Activated CD4-positive, alpha-beta T cell treated with anti-CD3 and anti-CD28 coated beads, Interleukin-2, amount 10 ng/mL, durations not matched to agents 7 days and 5 days (primary cell): ENCODE data around the gene CNGB1. TPM values are rescaled to one million over a fixed set of nuclear protein-coding genes. Genes with fewer than 3 reads are reported as not detected.

ENCODE experiments used
- CTCF ChIA-PET: fragments of 350-600 bp; sonication (Branson Sonifier 250); formaldehyde crosslinking; loops from one replicate; lab custom pipeline; 2021; ENCODE audit warnings: antibody characterized with exemption; lab: Charles Lee
- POLR2A ChIA-PET: fragments of 350-600 bp; sonication (Branson Sonifier 250); formaldehyde crosslinking; loops from one replicate; lab custom pipeline; 2021; ENCODE audit warnings: antibody characterized with exemption; lab: Charles Lee
- DNase-seq: peaks from one replicate; pipeline ENCODE4 v3.0.0-alpha.2; 2020
- H3K27ac Mint-ChIP-seq: one replicate; pipeline ENCODE4 v1.8.0; 2021; ENCODE audit warnings: mild to moderate bottlenecking, moderate library complexity, mixed read lengths
- H3K27me3 Mint-ChIP-seq: one replicate; pipeline ENCODE4 v1.8.0; 2021; ENCODE audit warnings: mixed read lengths
- H3K36me3 Mint-ChIP-seq: one replicate; pipeline ENCODE4 v1.8.0; 2021; ENCODE audit warnings: low read depth, mixed read lengths
- H3K4me1 Mint-ChIP-seq: one replicate; pipeline ENCODE4 v1.8.0; 2021; ENCODE audit warnings: mixed read lengths
- H3K4me3 Mint-ChIP-seq: one replicate; pipeline ENCODE4 v1.8.0; 2021; ENCODE audit warnings: mild to moderate bottlenecking, moderate library complexity, mixed read lengths
- H3K9me3 Mint-ChIP-seq: one replicate; pipeline ENCODE4 v1.8.0; 2021; ENCODE audit warnings: mixed read lengths
- total RNA-seq, 2 experiments: library from RNA; stranded (reverse); gene quantifications; one replicate each; pipeline ENCODE4 v1.2.3, GENCODE V29; 2021

Gene CNGB1
- total RNA-seq, 2 experiments from 2014 or later = not detected

DNA sequence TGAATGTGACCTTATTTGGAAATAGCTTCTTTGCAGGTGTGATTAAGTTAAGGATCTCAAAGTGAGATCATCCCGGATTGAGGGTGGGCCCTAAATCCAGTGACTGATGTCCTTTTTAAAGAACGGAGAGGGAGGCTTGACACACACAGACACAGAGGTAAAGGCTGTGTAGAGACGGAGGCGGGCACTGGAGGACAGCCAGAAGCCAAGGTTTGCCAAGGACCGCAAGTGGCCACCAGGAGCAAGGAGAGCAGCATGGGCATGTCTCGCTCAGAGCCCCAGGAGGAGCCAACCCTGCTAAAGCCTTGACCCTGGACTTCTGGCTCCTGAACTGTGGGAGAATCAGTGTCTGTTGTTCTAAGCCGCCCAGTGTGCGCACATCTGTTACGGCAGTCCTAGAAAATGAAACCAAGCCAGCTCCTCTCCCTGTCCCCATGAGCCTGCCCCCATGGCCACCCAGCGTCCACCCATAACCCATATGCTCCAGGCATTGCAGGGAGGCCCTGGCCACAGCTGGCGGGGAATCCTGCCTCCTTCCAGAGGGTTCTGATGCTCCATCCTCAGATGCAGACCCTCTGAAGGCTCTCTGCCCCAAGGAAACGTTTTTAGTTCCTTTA is 15.2 kb downstream of the CNGB1 start:
- ChIA-PET CTCF (interaction anchor here (1.3 to 1.5 kb wide), 2 partner anchors 9 to 11 kb away, joined by 3 read pairs; no protein-coding TSS in a partner anchor), POLR2A (no interaction called here)
- Mint-ChIP-seq H3K9me3 (no peaks in the 10 kb centered on the region), H3K4me1 (no peaks in the 10 kb centered on the region), H3K27me3 (no peaks in the 10 kb centered on the region), H3K36me3 (no peaks in the 10 kb centered on the region), H3K4me3 (no peak overlapping the region), H3K27ac (no peak overlapping the region)
- DNase-seq = no peak

DNA sequence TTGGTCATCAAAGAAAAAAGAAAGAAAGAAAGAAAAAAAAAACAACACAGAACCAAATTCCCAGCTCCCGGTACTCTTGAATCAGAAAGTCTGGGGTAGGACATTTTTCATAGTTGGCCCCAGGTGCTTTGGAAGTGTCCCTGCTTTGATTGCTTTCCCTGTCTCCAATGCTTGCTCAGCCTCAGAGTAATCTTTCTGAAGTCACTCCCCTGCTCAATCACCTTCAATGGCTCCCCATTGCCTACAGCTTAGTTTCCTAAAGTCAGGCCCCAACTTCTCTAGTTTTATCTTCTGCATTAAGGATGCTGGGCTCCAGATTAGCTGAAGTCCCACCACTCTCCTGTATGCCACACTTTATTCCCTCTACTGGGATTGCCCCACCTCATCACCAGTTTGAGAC is 17.1 kb downstream of the CNGB1 start:
- Mint-ChIP-seq H3K4me3 (no peak overlapping the region), H3K9me3 (no peaks in the 10 kb centered on the region), H3K4me1 (no peaks in the 10 kb centered on the region), H3K27ac (no peak overlapping the region), H3K36me3 (no peaks in the 10 kb centered on the region), H3K27me3 (no peaks in the 10 kb centered on the region)
- DNase-seq = no peak
- ChIA-PET POLR2A (no interaction called here), CTCF (interaction anchor here (1.0 to 1.3 kb wide), 3 partner anchors 8 to 48 kb away, joined by 3 to 4 read pairs (median 3); no protein-coding TSS in a partner anchor)

DNA sequence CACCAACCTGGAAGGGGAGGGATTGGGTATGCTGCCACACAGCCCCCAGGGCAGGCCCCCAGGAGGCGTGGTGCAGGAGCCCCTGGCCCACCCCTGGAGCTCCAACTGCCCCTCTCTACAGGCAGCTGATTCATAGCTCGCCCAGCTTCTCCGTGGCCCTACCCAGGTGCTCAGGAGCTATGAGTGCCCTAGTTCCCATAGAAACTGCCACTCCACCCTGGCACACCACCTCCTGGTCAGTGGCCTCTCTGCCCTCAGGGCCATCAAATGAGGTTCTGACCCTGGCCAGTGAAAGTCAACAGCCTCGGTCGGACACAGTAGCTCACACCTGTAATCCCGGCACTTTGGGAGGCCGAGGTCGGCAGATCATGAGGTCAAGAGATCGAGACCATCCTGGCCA is 18.0 kb downstream of the CNGB1 start:
- Mint-ChIP-seq H3K4me1 (no peaks in the 10 kb centered on the region), H3K27me3 (no peaks in the 10 kb centered on the region), H3K27ac (no peak overlapping the region), H3K36me3 (no peaks in the 10 kb centered on the region), H3K4me3 (no peak overlapping the region), H3K9me3 (no peaks in the 10 kb centered on the region)
- DNase-seq = no peak
- ChIA-PET POLR2A (no interaction called here), CTCF (no interaction called here)

DNA sequence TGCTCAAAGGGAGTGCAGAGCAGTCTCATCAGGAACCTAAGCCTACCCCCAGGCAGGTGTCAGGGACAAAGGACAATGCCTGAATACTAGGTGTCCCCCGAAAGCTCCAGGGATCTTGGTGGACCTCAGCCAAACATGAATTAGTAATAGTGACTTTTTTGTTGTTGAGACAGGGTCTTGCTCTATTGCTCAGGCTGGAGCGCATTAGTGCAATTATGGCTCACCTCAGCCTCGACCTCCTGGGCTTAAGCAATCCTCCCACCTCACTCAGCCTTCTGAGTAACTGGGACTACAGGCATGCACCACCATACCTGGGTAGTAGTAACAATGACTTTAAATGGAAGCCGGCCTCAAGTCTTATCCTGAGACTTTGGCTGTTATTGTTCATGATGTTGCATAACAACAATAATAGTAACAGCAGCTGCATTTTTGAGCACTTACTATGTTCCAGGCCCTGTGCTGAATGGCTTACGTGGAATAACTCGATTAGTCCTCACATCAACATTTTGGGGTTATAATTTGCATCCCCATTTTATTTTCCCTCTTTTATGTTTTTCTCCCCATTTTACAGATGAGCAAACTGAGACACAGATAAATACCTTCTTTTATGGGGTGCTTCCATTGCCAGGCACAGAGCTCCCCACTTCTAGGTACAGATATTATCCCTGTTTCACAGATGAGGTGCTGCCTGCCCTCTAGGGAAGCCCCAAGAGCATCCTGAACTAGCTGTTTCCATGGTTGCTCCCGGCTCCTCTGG is 19.5 kb downstream of the CNGB1 start:
- no peak overlapping the region for H3K4me3 Mint-ChIP-seq
- H3K27ac Mint-ChIP-seq = no peak overlapping the region
- no peaks in the 10 kb centered on the region for H3K9me3 Mint-ChIP-seq
- ChIA-PET POLR2A (no interaction called here), CTCF (interaction anchor here (1.5 kb wide), 1 partner anchor 20 kb away, joined by 3 read pairs; the partner anchor contains the start of gene CNGB1)
- H3K36me3 Mint-ChIP-seq = no peaks in the 10 kb centered on the region
- no peaks in the 10 kb centered on the region for H3K27me3 Mint-ChIP-seq
- DNase-seq = no peak
- H3K4me1 Mint-ChIP-seq = no peaks in the 10 kb centered on the region

DNA sequence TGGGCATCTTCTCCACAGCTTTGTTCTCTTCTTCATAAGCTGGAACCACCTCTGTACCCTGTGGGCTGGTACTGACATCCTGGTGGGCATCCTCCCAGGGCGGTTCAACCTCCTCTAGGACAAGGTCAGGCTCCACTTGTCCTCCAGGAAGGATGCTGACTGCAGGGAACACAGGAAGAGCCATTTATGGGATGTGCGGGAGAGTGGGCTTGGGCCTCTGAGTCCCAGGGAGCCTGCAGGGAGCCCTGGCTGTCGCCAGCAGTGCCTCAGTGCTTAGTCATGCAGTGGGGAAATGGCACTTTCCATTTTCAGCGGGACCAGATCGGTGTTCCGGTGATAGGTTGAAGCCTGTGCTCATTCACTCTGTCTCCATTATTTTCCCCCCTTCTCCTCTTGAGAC is 20.5 kb downstream of the CNGB1 start:
- Mint-ChIP-seq H3K9me3 (no peaks in the 10 kb centered on the region), H3K27ac (no peak overlapping the region), H3K27me3 (no peaks in the 10 kb centered on the region), H3K4me1 (no peaks in the 10 kb centered on the region), H3K36me3 (no peaks in the 10 kb centered on the region), H3K4me3 (no peak overlapping the region)
- no peak for DNase-seq
- POLR2A ChIA-PET = no interaction called here
- CTCF ChIA-PET = no interaction called here

DNA sequence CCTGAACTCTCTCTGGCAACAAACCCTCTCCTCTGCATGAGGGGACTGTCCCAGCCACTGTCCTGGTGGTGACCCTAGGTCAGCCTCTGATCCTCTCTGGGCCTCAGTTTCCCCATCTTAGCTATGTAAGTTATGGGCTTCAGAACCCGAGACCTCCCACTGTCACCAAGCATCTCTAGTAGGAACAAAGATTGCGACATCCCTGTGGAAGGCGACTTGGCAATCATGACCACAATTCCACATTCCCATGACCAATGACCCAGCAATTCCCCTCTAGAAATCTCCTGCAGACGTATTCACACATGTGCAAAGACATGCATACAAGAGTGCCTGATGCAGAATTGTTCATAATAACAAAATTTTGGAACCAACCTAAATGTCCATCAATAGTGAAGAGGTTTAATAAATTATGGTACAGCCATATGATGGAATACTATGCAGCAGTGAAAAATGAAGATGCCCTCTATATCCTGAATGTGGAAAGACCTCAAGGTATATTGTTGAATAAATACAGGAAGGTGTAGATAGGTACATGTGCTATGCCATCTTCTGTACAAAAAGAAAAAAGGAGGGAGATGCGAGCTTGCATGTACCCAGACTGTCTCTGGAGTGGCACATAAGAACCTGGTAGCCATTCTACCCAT is 21.2 kb downstream of the CNGB1 start:
- DNase-seq = no peak
- no peaks in the 10 kb centered on the region for H3K9me3 Mint-ChIP-seq
- CTCF ChIA-PET = no interaction called here
- POLR2A ChIA-PET = no interaction called here
- no peak overlapping the region for H3K27ac Mint-ChIP-seq
- no peaks in the 10 kb centered on the region for H3K4me1 Mint-ChIP-seq
- no peak overlapping the region for H3K4me3 Mint-ChIP-seq
- H3K27me3 Mint-ChIP-seq = no peaks in the 10 kb centered on the region
- H3K36me3 Mint-ChIP-seq = no peaks in the 10 kb centered on the region

DNA sequence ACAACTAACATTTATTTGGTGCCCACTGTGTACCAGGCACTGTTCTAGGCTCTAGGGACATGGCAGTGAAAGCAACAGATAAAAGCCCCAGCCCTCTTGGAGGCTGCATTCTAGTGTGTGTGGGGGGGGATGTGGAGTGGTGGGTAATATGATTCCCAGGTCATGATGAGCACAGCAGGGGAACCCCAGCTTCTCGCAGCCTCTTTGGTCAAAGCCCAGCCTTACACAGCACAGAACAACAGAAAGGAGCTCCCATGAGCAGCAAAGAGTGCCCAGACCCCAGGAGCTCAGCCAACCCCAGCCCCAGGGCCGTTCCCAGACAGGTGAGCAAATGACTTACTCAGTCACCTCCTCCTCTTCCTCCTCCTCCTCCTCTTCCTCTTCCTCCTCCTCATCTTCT is 21.9 kb downstream of the CNGB1 start:
- H3K27me3 Mint-ChIP-seq = no peaks in the 10 kb centered on the region
- H3K4me1 Mint-ChIP-seq = no peaks in the 10 kb centered on the region
- H3K4me3 Mint-ChIP-seq = no peak overlapping the region
- H3K36me3 Mint-ChIP-seq = no peaks in the 10 kb centered on the region
- no peak overlapping the region for H3K27ac Mint-ChIP-seq
- CTCF ChIA-PET = no interaction called here
- DNase-seq = no peak
- POLR2A ChIA-PET = no interaction called here
- no peaks in the 10 kb centered on the region for H3K9me3 Mint-ChIP-seq

DNA sequence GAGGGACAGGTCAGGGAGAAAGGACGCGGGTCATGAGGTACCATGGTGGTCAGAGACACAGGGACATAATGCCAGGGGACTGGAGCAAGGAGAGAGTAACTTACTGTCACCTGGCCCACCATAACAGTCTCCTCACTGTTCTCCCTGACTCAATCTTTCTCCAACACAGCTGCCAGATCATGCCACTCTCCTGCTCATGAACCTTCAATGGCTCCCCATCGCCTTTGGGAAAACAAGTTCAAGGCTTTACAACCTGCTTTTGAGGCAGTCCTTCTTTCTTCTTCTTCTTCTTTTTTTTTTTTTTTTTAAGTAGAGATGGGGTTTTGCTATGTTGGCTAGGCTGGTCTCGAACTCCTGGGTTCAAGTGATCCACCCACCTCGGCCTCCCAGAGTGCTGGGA is 22.9 kb downstream of the CNGB1 start:
- H3K36me3 Mint-ChIP-seq = no peaks in the 10 kb centered on the region
- no peak overlapping the region for H3K27ac Mint-ChIP-seq
- ChIA-PET POLR2A (no interaction called here), CTCF (no interaction called here)
- H3K9me3 Mint-ChIP-seq = no peaks in the 10 kb centered on the region
- no peaks in the 10 kb centered on the region for H3K27me3 Mint-ChIP-seq
- no peak overlapping the region for H3K4me3 Mint-ChIP-seq
- no peak for DNase-seq
- H3K4me1 Mint-ChIP-seq = no peaks in the 10 kb centered on the region

DNA sequence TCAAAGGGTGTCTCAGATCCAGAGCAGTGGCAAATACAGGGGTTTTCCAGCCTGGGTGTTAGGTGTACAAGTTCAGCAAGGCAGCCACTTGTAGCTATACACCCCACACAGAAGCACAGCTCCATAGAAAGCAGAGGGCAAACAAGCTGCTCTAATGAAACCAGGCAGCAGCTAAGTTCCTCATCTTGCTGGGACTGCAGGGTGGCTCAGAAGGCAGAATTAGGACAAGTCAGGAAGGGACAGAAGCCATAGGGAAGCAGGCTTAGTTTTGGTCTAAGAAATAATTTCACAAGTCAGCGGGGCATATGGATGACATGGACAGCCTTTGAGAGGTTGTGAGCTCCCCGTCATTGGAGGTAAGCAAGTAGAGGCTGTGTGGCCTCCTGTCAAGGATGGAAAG is 23.7 kb downstream of the CNGB1 start:
- no peak overlapping the region for H3K27ac Mint-ChIP-seq
- H3K4me3 Mint-ChIP-seq = no peak overlapping the region
- DNase-seq = no peak
- H3K9me3 Mint-ChIP-seq = no peaks in the 10 kb centered on the region
- H3K4me1 Mint-ChIP-seq = no peaks in the 10 kb centered on the region
- H3K27me3 Mint-ChIP-seq = no peaks in the 10 kb centered on the region
- no peaks in the 10 kb centered on the region for H3K36me3 Mint-ChIP-seq
- ChIA-PET CTCF (interaction anchor here (0.7 kb wide), 1 partner anchor 53 kb away, joined by 3 read pairs; the partner anchor contains the start of gene ZNF319), POLR2A (no interaction called here)

DNA sequence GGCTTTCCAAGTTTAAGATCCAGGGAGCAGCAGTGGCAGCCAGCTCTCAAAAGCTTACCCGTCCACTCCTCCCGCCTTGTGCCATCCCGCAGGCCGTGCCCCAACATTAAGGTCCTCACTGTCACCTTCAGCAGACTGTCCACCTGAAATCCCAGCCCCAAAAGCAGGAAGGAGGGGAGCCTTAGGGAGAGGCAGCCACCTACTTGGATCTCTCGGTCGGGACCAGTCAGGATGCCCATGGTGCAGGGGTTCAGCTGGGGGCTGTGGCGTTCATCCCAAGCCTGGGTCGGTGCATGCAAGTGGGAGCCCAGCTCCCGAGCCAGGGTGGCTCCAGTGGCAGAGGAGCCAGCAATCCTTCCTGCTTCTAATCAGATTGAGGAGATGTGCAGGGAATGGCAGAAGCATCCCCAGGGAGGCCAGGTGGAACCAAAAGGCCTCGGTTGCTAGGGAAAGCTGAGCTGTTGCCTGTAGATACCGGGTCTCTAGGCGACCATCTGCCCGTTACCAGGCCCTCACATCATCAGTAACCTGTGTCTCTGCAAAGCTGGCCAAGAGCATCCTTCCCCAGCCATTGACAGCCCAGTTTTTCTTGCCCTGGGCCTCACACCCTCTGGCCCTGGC is 24.6 kb downstream of the CNGB1 start:
- ChIA-PET CTCF (interaction anchor here (1.5 kb wide), 1 partner anchor 8 kb away, joined by 3 read pairs; no protein-coding TSS in a partner anchor), POLR2A (no interaction called here)
- no peaks in the 10 kb centered on the region for H3K9me3 Mint-ChIP-seq
- no peak overlapping the region for H3K4me3 Mint-ChIP-seq
- H3K4me1 Mint-ChIP-seq = no peaks in the 10 kb centered on the region
- no peaks in the 10 kb centered on the region for H3K27me3 Mint-ChIP-seq
- no peak for DNase-seq
- no peak overlapping the region for H3K27ac Mint-ChIP-seq
- no peaks in the 10 kb centered on the region for H3K36me3 Mint-ChIP-seq

DNA sequence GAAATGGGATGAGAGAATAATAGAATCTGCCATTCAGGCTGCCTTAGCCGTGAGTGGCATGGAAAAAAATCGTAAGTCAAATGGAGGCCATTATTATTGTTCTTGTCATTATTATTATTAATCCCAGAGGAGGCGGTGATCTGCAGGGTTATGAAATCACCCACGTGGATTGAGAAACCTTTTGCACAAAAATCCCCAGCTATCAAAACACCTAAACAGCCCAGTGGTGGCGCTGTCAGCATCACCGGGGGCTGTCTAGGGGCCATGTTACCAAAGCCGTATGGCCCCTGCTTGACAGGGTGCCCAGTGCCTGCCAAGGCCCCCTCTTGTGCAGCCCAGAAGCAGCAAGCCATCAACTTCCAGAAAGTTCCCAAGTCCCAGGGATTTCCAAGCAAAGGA is 25.2 kb downstream of the CNGB1 start:
- H3K27ac Mint-ChIP-seq = no peak overlapping the region
- ChIA-PET POLR2A (no interaction called here), CTCF (interaction anchor here (1.5 kb wide), 1 partner anchor 9 kb away, joined by 3 read pairs; no protein-coding TSS in a partner anchor)
- H3K9me3 Mint-ChIP-seq = no peaks in the 10 kb centered on the region
- no peak overlapping the region for H3K4me3 Mint-ChIP-seq
- no peaks in the 10 kb centered on the region for H3K4me1 Mint-ChIP-seq
- no peak for DNase-seq
- no peaks in the 10 kb centered on the region for H3K27me3 Mint-ChIP-seq
- H3K36me3 Mint-ChIP-seq = no peaks in the 10 kb centered on the region

DNA sequence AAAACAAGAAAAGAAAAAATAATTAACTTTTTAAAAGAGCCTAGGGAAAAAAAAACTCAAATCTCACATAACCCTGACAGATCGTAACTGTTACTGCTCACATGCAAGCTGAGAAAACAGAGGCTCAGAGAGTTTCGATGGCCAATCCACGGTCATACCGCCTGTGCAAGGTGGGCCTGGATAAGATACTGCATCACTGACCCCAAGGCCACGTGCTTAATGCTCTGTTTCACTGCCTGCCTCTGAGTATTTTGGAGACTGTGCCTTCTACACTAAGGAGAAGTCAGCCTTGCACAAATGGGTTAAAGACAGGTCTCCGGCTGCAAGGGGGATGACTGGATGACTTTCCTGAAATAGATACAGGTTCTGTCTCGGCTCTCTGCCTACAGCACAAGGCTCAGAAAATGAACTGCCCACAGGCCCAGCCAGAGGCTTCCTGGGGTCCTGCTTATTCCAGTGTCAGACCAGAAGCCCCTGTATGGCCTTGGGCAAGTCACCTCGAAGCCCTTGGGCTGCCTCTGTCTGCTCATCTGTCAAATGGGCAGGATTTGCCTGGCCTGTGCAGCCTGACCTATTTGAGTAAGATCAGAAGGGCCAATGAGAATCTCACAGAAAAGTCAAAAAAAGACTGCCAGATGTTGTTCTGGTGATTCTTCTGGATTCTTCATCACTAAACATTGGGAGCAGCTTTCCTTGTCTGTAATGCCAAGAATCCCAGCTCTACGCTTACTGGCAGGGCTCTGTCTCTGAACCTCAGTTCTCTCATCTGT is 25.8 kb downstream of the CNGB1 start:
- H3K4me3 Mint-ChIP-seq = no peak overlapping the region
- H3K4me1 Mint-ChIP-seq = no peaks in the 10 kb centered on the region
- H3K27ac Mint-ChIP-seq = no peak overlapping the region
- H3K36me3 Mint-ChIP-seq = no peaks in the 10 kb centered on the region
- POLR2A ChIA-PET = no interaction called here
- CTCF ChIA-PET = interaction anchor here (1.5 kb wide), 1 partner anchor 9 kb away, joined by 3 read pairs; no protein-coding TSS in a partner anchor
- no peaks in the 10 kb centered on the region for H3K27me3 Mint-ChIP-seq
- no peak for DNase-seq
- H3K9me3 Mint-ChIP-seq = no peaks in the 10 kb centered on the region
